Measurements from ENCODE around the gene PEAK1. TPM values are rescaled to one million over a fixed set of nuclear protein-coding genes. Genes with fewer than 3 reads are reported as not detected.
"Not testable (repeated sequence)": the region's sequence is repeated elsewhere in the genome, so short reads cannot be mapped to it uniquely, and the experiment has no call there.

The PEAK1 gene
- total RNA-seq, 1 donor from 2014 or later = 66.6 TPM

GRCh38 chr15:77209221-77209620 is 210.7 kb downstream of the PEAK1 start:
- ATAC-seq (no peak), DNase-seq (ENCODE audit: missing footprints) (no peak)
- intact Hi-C loops (cut with DNase I) = no loop called here

- ATAC-seq = no peak
- intact Hi-C loops (cut with DNase I) = no loop called here
Observed at GRCh38 chr15:77208241-77208640, 211.7 kb downstream of the PEAK1 start.

GRCh38 chr15:77201665-77202064 is 218.2 kb downstream of the PEAK1 start:
- DNase-seq (ENCODE audit: missing footprints) (no peak), ATAC-seq (no peak)
- intact Hi-C loops (cut with DNase I) = no loop called here

More at GRCh38 chr15:77208241-77208640, 211.7 kb downstream of the PEAK1 start:
- no peak for DNase-seq (ENCODE audit: missing footprints)

GRCh38 chr15:77196381-77196780 is 223.5 kb downstream of the PEAK1 start:
- intact Hi-C loops (cut with DNase I) = no loop called here
- ATAC-seq = no peak
- DNase-seq (ENCODE audit: missing footprints) = no peak

- ATAC-seq (no peak), DNase-seq (ENCODE audit: missing footprints) (no peak)
- intact Hi-C loops (cut with DNase I) = no loop called here
Observed at GRCh38 chr15:77195586-77195985, 224.3 kb downstream of the PEAK1 start.

- DNase-seq (ENCODE audit: missing footprints) (no peak), ATAC-seq (no peak)
- intact Hi-C loops (cut with DNase I) = no loop called here
Observed at GRCh38 chr15:77192451-77192850, 227.5 kb downstream of the PEAK1 start.

GRCh38 chr15:77191230-77191834 is 228.6 kb downstream of the PEAK1 start:
- DNase-seq (ENCODE audit: missing footprints) (no peak), ATAC-seq (no peak)
- intact Hi-C loops (cut with DNase I) = no loop called here

GRCh38 chr15:77187751-77188464 is 232.0 kb downstream of the PEAK1 start:
- DNase-seq (ENCODE audit: missing footprints) (no peak), ATAC-seq (peak; percentile 80)
- intact Hi-C loops (cut with DNase I) = loop anchor here (2.0 to 5.0 kb wide), 3 partner anchors 71 to 307 kb away; no protein-coding TSS in a partner anchor

- intact Hi-C loops (cut with DNase I) = loop anchor here (2.0 to 5.0 kb wide), 3 partner anchors 69 to 308 kb away; no protein-coding TSS in a partner anchor
- DNase-seq (ENCODE audit: missing footprints) (no peak), ATAC-seq (peak; percentile 36)
Observed at GRCh38 chr15:77186594-77187011, 233.3 kb downstream of the PEAK1 start.

- intact Hi-C loops (cut with DNase I) = loop anchor here (1.0 to 5.0 kb wide), 3 partner anchors 68 to 358 kb away; no protein-coding TSS in a partner anchor
- ATAC-seq (no peak), DNase-seq (ENCODE audit: missing footprints) (no peak)
Observed at GRCh38 chr15:77185242-77185785, 234.6 kb downstream of the PEAK1 start.

GRCh38 chr15:77184352-77184751 is 235.6 kb downstream of the PEAK1 start:
- DNase-seq (ENCODE audit: missing footprints); ATAC-seq; intact Hi-C loops (cut with DNase I): not testable (repeated sequence)

- no peak for DNase-seq (ENCODE audit: missing footprints)
- intact Hi-C loops (cut with DNase I) = no loop called here
- no peak for ATAC-seq
Observed at GRCh38 chr15:77183066-77183465, 236.8 kb downstream of the PEAK1 start.

GRCh38 chr15:77181305-77182074 is 238.4 kb downstream of the PEAK1 start:
- ATAC-seq = no peak
- DNase-seq (ENCODE audit: missing footprints) = no peak
- intact Hi-C loops (cut with DNase I) = no loop called here

- intact Hi-C loops (cut with DNase I) = no loop called here
- DNase-seq (ENCODE audit: missing footprints) = no peak
- ATAC-seq = no peak
Observed at GRCh38 chr15:77180757-77181156, 239.1 kb downstream of the PEAK1 start.

GRCh38 chr15:77180270-77180669 is 239.6 kb downstream of the PEAK1 start:
- DNase-seq (ENCODE audit: missing footprints) (no peak), ATAC-seq (no peak)
- intact Hi-C loops (cut with DNase I) = no loop called here

GRCh38 chr15:77179541-77179998 is 240.3 kb downstream of the PEAK1 start:
- intact Hi-C loops (cut with DNase I) = no loop called here
- ATAC-seq = no peak
- DNase-seq (ENCODE audit: missing footprints) = no peak

GRCh38 chr15:77178411-77178810 is 241.5 kb downstream of the PEAK1 start:
- intact Hi-C loops (cut with DNase I) = no loop called here

GRCh38 chr15:77176148-77176547 is 243.8 kb downstream of the PEAK1 start:
- not testable (repeated sequence) for ATAC-seq

More at GRCh38 chr15:77178411-77178810, 241.5 kb downstream of the PEAK1 start:
- ATAC-seq (no peak), DNase-seq (ENCODE audit: missing footprints) (no peak)

GRCh38 chr15:77173487-77173886 is 246.4 kb downstream of the PEAK1 start:
- intact Hi-C loops (cut with DNase I) = no loop called here
- ATAC-seq = no peak

More at GRCh38 chr15:77176148-77176547, 243.8 kb downstream of the PEAK1 start:
- intact Hi-C loops (cut with DNase I); DNase-seq (ENCODE audit: missing footprints): not testable (repeated sequence)

More at GRCh38 chr15:77173487-77173886, 246.4 kb downstream of the PEAK1 start:
- DNase-seq (ENCODE audit: missing footprints) = no peak
